ENCODE measurements around the gene FOXC2.

FOXC2 gene

DNA sequence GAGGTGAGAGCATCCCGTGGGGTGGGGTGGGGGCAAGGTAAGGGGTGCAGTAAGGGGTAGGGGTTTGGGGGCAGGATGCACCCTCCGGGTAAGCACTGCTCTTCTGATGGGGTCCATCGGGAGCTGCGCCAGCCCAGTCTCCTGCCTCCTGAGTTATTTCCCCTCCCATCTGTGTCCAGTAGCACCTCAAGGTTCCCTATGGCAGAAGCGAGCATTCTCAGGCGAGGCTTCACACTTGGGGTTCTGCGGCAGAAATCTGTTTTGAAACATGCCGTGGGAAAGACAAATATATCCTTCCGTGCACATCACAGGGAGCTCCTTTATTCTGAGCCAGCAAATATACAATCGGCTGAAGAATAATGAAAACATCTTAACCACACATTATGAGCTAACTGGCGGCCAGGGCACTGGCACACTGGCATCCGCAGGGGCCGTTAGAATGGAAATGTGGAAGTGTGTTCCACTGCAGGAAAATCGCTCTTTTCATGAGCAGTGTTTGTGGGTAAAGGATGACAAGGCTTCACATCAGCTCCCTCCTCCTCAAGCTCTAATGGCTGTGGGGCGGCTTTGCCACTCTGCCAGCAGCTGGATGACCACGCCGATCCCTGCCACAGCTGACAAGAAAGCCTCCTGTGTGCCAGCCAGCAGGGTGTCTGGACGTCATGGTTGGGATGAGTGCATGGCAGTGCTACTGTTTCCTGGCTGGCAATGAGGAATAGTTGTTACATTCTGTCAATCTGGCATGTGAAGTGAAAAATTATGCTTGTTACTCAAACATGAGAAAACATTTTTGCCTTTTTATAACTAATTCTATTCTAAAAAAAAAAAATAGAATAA is 31.6 kb upstream of the FOXC2 start:
- TF ChIP-seq TAF1 (IDR thresholded peaks at IDR 0.05; ENCODE audit: borderline replicate concordance, insufficient read depth, low read length) (no peak), SIN3A (IDR thresholded peaks at IDR 0.05; ENCODE audit: borderline replicate concordance, insufficient read depth, low read length) (no peak), FOXP2 (optimal IDR thresholded peaks at IDR 0.05; ENCODE audit: borderline replicate concordance, extremely low read depth, extremely low read length, insufficient read depth) (no peak)
- TF ChIP-seq, protein P1, sequence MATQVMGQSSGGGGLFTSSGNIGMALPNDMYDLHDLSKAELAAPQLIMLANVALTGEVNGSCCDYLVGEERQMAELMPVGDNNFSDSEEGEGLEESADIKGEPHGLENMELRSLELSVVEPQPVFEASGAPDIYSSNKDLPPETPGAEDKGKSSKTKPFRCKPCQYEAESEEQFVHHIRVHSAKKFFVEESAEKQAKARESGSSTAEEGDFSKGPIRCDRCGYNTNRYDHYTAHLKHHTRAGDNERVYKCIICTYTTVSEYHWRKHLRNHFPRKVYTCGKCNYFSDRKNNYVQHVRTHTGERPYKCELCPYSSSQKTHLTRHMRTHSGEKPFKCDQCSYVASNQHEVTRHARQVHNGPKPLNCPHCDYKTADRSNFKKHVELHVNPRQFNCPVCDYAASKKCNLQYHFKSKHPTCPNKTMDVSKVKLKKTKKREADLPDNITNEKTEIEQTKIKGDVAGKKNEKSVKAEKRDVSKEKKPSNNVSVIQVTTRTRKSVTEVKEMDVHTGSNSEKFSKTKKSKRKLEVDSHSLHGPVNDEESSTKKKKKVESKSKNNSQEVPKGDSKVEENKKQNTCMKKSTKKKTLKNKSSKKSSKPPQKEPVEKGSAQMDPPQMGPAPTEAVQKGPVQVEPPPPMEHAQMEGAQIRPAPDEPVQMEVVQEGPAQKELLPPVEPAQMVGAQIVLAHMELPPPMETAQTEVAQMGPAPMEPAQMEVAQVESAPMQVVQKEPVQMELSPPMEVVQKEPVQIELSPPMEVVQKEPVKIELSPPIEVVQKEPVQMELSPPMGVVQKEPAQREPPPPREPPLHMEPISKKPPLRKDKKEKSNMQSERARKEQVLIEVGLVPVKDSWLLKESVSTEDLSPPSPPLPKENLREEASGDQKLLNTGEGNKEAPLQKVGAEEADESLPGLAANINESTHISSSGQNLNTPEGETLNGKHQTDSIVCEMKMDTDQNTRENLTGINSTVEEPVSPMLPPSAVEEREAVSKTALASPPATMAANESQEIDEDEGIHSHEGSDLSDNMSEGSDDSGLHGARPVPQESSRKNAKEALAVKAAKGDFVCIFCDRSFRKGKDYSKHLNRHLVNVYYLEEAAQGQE (IDR thresholded peaks at IDR 0.05; ENCODE audit: insufficient read depth in 1 of 2, low read depth in 2 of 2, low read length in 2 of 2) = no peak

DNA sequence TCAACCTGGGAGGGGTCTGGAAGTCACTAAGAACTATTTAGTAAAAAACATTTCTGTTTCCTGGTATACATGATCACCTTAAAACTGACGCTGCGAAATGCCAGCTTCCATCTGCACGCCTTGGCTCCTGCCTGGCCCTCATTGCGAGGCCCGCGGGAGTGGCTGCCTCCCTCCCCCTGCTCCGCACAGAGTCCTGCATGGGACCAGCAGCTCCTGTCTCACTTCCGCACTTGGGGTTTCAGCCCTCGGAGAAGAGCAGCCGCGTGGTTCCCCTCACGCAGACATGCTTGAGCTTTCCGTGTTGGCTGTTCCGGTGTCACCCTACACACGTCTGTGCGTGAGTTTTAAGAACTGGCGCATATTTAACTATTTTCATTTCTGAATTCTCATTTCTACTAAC is 30.0 kb upstream of the FOXC2 start:
- no peak for TF ChIP-seq FOXP2 (optimal IDR thresholded peaks at IDR 0.05; ENCODE audit: borderline replicate concordance, extremely low read depth, extremely low read length, insufficient read depth)
- TF ChIP-seq SIN3A (IDR thresholded peaks at IDR 0.05; ENCODE audit: borderline replicate concordance, insufficient read depth, low read length) = no peak
- TF ChIP-seq, protein P1 (IDR thresholded peaks at IDR 0.05; ENCODE audit: insufficient read depth in 1 of 2, low read depth in 2 of 2, low read length in 2 of 2) = no peak
- TF ChIP-seq POLR2AphosphoS5 (IDR thresholded peaks at IDR 0.05; ENCODE audit: low read depth, low read length) = no peak
- TF ChIP-seq TAF1 (IDR thresholded peaks at IDR 0.05; ENCODE audit: borderline replicate concordance, insufficient read depth, low read length) = no peak

DNA sequence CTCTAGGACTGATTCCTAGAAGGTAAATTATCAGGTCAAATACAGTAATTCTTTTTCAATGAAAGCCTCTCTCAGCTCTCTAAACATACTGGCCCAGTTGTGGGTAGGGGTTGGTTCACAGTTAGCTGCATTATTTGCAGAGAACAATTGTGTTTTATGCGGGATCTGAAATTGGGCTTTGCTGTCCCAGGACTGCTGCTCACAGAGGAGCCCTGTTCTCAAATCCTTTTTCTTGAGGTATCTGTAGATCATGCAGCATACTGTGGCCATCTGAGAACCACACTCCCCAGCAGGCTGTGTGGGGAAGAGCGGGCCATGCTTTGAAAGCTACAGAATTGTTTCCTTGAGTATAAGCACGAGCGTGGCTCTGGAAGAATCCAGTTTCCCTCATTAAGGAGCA is 29.1 kb upstream of the FOXC2 start:
- TF ChIP-seq TAF1 (IDR thresholded peaks at IDR 0.05; ENCODE audit: borderline replicate concordance, insufficient read depth, low read length) = no peak
- TF ChIP-seq SIN3A (IDR thresholded peaks at IDR 0.05; ENCODE audit: borderline replicate concordance, insufficient read depth, low read length) = no peak
- no peak for TF ChIP-seq FOXP2 (optimal IDR thresholded peaks at IDR 0.05; ENCODE audit: borderline replicate concordance, extremely low read depth, extremely low read length, insufficient read depth)
- TF ChIP-seq POLR2AphosphoS5 (IDR thresholded peaks at IDR 0.05; ENCODE audit: low read depth, low read length) = no peak
- TF ChIP-seq, protein P1 (IDR thresholded peaks at IDR 0.05; ENCODE audit: insufficient read depth in 1 of 2, low read depth in 2 of 2, low read length in 2 of 2) = no peak

DNA sequence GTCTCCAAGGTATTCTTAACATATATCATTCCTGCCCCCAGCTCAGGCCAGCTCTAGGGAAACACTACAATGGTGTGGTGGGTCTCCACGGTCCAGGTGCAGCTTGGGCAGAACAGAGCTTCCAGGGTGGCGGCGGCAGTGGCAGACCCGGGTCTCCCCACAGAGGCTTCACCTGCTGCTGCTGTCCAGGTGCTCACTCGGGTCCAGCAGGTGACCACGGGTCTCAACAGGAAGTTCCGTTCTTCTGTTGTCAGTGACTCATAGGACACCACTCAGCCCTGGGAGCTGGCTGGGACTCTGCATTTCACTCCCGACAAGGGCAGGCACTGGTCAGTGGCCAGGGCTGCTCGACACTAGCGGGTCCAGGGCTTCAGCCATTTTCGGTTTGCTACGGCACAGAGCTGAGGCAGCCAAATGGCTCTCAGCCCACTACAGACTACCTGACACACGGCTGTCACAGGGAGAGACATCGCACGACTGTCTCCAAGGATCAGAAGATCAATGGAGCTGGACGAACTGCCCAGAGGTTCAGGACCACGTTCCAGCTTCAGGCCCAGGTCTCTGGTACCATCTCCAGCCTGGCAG is 28.3 kb upstream of the FOXC2 start:
- TF ChIP-seq FOXP2 (optimal IDR thresholded peaks at IDR 0.05; ENCODE audit: borderline replicate concordance, extremely low read depth, extremely low read length, insufficient read depth) = no peak
- TF ChIP-seq TAF1 (IDR thresholded peaks at IDR 0.05; ENCODE audit: borderline replicate concordance, insufficient read depth, low read length) = no peak
- no peak for TF ChIP-seq POLR2AphosphoS5 (IDR thresholded peaks at IDR 0.05; ENCODE audit: low read depth, low read length)
- TF ChIP-seq, protein P1 (IDR thresholded peaks at IDR 0.05; ENCODE audit: insufficient read depth in 1 of 2, low read depth in 2 of 2, low read length in 2 of 2) = no peak
- TF ChIP-seq SIN3A (IDR thresholded peaks at IDR 0.05; ENCODE audit: borderline replicate concordance, insufficient read depth, low read length) = no peak

Data from PFSK-1 (cell line).